GM06990 (cell line): ENCODE measurements around the gene CETP.

Experiments used
- DNase-seq: peaks from one replicate; pipeline ENCODE4 v3.0.0-alpha.2; 2011; ENCODE audit not compliant: insufficient read length; ENCODE audit errors: extremely low read depth
- H3K27me3 ChIP-seq: replicated peaks from 2 replicates; pipeline ENCODE4 v1.6.0; 2011; ENCODE audit warnings: low read length; ENCODE audit not compliant: control insufficient read depth, insufficient read depth
- H3K36me3 ChIP-seq: 2 replicates; pipeline ENCODE4 v1.5.1; 2011; ENCODE audit warnings: low read length; ENCODE audit not compliant: control insufficient read depth, insufficient read depth
- H3K4me3 ChIP-seq: replicated peaks from 2 replicates; pipeline ENCODE4 v1.5.1; 2011; ENCODE audit warnings: low read depth, mild to moderate bottlenecking, control low read depth, low read length
- TF ChIP-seq, protein P1 (sequence below): IDR thresholded peaks from 2 replicates; pipeline ENCODE4 v1.5.1; 2011; ENCODE audit warnings: low read length, control low read depth, mild to moderate bottlenecking, inconsistent platforms; ENCODE audit not compliant: insufficient read depth, poor library complexity, severe bottlenecking

CETP gene

GRCh38 chr16:56998352-56998751 lies 36.6 kb downstream of the CETP start:
- no peak for DNase-seq
- Histone ChIP-seq H3K4me3 (no peak overlapping the region), H3K27me3 (no peaks in the 10 kb centered on the region), H3K36me3 (no peaks in the 10 kb centered on the region; the same call in 1 of the 2 replicates)
- TF ChIP-seq, protein P1, sequence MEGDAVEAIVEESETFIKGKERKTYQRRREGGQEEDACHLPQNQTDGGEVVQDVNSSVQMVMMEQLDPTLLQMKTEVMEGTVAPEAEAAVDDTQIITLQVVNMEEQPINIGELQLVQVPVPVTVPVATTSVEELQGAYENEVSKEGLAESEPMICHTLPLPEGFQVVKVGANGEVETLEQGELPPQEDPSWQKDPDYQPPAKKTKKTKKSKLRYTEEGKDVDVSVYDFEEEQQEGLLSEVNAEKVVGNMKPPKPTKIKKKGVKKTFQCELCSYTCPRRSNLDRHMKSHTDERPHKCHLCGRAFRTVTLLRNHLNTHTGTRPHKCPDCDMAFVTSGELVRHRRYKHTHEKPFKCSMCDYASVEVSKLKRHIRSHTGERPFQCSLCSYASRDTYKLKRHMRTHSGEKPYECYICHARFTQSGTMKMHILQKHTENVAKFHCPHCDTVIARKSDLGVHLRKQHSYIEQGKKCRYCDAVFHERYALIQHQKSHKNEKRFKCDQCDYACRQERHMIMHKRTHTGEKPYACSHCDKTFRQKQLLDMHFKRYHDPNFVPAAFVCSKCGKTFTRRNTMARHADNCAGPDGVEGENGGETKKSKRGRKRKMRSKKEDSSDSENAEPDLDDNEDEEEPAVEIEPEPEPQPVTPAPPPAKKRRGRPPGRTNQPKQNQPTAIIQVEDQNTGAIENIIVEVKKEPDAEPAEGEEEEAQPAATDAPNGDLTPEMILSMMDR, result no peak

GRCh38 chr16:56998861-56999260 lies 37.1 kb downstream of the CETP start:
- no peaks in the 10 kb centered on the region for H3K27me3 ChIP-seq
- DNase-seq, result no peak
- H3K36me3 ChIP-seq, result no peaks in the 10 kb centered on the region; the same call in 1 of the 2 replicates
- H3K4me3 ChIP-seq, result no peak overlapping the region
- TF ChIP-seq, protein P1, result no peak

DNA sequence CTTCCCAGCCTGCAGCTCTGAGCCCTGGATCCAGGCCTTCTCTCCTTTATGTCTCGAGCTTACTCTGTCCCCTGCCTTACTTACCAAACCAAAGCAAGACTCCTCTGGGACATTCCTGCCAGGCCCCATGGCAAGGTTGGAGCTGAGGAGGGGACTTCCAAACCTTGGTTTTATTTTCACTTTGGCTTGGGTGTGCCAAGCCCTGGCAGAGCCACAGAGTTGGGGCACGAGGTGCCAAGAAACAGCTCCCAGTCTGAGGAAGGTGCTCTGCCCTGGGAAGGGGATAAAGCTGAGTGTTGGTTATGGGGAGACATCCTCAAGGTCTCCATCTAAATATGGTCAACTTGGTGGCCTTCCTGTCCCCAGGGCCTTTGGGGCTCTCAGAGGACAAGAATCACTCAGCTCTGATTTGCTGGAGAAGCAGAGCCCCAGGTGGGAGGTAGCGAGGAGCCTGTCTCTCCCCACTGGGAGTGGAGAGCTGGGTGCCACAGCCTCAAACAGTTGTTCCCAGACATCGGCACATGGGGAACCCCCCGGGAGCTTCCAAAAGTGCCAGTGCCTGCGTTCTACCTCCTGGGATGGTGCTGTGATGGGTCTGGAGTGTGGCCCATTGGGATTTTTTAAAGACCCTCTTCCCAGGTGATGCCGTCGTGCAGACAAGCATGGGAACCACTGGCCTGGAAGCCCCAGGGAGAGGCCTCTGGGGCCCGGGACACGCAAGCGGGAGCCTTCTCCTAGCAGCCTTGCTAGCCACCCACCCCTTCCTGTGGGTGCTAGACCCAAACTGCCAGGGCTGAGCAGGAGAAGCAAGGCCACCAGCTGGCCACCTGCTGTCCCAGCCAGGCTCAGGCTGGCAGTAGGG lies 37.9 kb downstream of the CETP start:
- Histone ChIP-seq H3K36me3 (peaks cover 3% of the 10 kb centered on the region; the same call in 1 of the 2 replicates), H3K27me3 (no peaks in the 10 kb centered on the region), H3K4me3 (no peak overlapping the region)
- TF ChIP-seq, protein P1, result no peak
- DNase-seq, result peak; percentile 50

GRCh38 chr16:57000271-57001025 lies 38.7 kb downstream of the CETP start:
- peaks cover 3% of the 10 kb centered on the region; the same call in 1 of the 2 replicates for H3K36me3 ChIP-seq
- no peak overlapping the region for H3K4me3 ChIP-seq
- H3K27me3 ChIP-seq, result no peaks in the 10 kb centered on the region
- TF ChIP-seq, protein P1, result no peak
- peak; percentile 60 for DNase-seq

DNA sequence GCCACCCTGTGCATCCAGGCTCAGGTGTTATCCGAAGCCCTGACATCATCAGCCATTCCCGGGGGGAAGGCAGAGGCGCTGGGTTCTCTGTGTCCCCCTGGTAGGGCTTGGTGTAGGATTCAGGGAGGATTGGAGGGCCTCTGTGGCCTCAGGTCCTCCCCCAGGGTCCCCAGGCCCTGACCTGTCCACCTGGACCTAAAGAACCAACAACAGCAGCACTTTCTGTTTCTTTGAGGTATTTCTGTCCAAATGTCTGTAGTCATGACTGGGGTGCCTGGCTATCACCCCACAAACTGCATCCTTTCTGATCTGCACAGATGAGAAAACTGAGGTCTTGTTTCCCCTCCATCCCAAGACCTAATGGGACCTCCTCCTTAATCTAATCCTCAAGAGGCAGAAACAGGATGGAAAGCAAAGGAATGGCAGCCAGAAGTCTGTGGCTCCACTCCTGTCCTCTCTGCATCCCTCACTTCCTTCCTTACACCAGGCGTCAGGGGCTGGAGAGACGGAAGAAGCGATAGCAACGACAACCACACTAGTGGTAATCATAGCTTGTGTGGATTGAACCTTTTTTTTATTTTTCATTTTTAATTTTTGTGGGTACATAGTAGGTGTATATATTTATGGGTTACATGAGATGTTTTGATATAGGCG lies 39.4 kb downstream of the CETP start:
- no peak overlapping the region for H3K4me3 ChIP-seq
- H3K27me3 ChIP-seq, result no peaks in the 10 kb centered on the region
- TF ChIP-seq, protein P1, result no peak
- peaks cover 3% of the 10 kb centered on the region; the same call in 1 of the 2 replicates for H3K36me3 ChIP-seq
- no peak for DNase-seq
